Stimulated activated naive CD8-positive, alpha-beta T cell treated with anti-CD3 and anti-CD28 coated beads, Interleukin-15, Interleukin-2, amounts not matched to agents 100 U/mL and 50 U/mL, for 24 hours (primary cell): Measurements from ENCODE around the gene DNAJC21.
"Not testable (repeated sequence)": the region's sequence is repeated elsewhere in the genome, so short reads cannot be mapped to it uniquely, and the experiment has no call there.

Source experiments
- ATAC-seq: fragments of 150-1000 bp; cut with Tn5 transposase; one replicate; pipeline ENCODE4 v1.10.0; 2021
- DNase-seq: peaks from one replicate; pipeline ENCODE4 v3.0.0; 2021

Gene DNAJC21

GRCh38 chr5:34929134-34929719, at the start of gene DNAJC21:
DNAJC21 (plus strand) TSS chr5:34929559; CDS start chr5:34929820, 261 bp downstream.
- DNase-seq (peak; percentile 99), ATAC-seq (peak; percentile 95)

DNA sequence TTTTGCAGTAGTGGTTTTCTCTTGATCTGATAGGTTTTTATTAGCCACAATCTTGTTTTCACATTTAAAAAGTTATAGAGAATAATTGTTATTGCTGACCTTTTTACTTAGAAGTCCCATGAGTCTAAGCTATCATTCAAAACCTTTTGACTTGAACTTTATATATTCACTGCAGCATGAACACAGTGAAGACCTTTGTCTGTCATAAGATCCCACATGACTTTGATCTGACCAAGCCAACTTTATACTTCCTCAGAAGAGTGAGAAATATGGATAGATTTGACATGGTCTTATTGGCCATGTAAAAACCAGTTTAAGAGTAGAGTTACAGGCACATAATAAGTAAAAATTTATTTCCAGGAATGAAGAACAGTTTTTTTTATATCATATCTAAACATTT, 48.1 kb upstream of the DNAJC21 start:
- ATAC-seq (no peak), DNase-seq (no peak)

DNA sequence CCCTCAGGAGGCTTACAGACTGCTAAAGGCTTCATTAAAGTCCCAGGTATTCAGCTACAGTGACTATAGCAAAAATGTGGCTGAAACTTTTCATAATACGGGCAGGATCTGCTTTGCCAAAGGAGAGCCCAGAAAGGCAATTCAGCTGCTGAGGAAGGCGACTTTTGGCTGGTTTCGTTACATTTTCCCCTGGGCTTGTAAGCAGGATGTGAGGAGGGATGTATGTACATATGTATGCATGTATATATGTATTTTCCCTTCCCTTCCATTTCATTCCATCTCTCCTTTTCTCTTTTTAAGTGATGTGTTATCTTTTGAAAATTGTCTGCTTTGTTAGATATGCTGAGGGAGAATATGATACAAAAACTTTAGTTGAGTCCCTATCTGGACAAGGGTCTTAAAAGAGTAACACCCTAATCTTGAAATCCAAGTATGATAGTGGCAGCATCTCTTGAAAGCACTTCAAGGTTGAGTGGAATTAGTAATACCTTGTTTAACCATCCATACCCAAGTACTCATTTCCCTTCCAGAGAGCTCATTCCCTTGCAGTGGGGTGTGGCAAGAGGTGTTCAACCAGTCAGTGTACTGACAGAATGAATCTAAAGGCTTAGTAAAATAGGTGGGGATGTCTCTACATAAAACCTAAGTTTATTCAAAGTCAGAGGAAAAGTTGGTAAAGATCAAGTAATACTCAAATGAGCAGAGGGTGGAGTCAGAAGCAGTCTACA, 42.8 kb upstream of the DNAJC21 start:
- DNase-seq (no peak), ATAC-seq (no peak)

GRCh38 chr5:34889394-34889793, 40.0 kb upstream of the DNAJC21 start:
- ATAC-seq, result no peak

DNA sequence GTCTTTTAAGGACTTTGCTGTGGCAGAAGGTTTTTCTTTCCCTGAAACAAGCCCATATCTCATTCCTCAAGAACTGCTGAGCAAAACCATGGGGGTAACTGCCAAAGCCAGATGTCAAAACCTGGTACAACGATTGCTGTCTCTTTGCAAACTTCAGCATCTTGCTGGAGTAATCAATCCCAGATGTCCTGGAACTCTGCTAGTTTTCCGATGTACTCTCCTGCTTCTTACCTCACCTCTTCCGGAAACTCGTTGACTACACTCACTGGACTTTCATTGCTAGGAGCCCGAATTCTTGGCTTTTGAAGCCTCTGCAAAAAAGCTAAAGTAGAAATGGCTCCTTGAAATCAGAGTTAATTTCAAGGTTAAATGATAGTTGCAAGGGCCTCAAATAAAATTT, 37.4 kb upstream of the DNAJC21 start:
- ATAC-seq (no peak), DNase-seq (no peak)

More at GRCh38 chr5:34889394-34889793, 40.0 kb upstream of the DNAJC21 start:
- no peak for DNase-seq

- ATAC-seq (no peak), DNase-seq (no peak)
Observed at GRCh38 chr5:34892414-34892813, 36.9 kb upstream of the DNAJC21 start.

DNA sequence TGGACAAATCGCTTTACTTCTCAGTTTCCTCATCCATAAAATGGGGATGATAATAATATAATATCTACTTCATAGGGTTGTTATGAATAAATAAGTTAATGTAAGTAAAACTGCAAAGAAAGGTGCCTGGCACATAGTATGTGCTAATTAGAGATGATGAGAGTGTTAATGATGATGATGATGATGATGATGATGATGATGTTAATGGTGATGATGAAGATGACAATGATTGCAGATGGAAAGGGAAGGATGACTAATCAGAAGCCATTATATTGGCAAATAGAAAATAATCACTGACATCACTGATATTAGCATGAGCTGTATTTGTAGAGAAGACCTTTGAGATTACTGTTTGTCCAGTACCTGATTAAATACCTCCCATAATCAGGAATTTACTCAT, 34.6 kb upstream of the DNAJC21 start:
- ATAC-seq (no peak), DNase-seq (no peak)

- DNase-seq (no peak), ATAC-seq (no peak)
Observed at GRCh38 chr5:34895641-34896419, 33.5 kb upstream of the DNAJC21 start.

DNA sequence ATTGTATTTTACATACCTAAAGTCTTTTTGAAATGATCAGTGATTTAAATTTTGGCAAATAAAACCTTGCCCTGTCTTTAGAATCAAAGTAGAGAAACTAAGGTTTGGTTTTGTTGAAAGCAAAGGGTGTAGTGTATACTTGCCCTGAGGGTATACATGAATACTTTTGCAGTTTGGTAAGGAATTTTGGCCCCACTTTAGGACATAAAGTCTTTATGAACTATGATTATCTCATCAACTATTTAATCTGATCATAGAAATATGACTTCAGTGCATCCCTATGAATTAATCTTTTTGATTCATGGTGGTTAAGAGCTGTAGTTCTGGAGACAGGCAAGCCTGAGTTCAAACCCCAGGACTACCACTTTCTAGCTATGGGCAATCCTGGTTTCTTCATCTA, 31.7 kb upstream of the DNAJC21 start:
- DNase-seq (no peak), ATAC-seq (no peak)

DNA sequence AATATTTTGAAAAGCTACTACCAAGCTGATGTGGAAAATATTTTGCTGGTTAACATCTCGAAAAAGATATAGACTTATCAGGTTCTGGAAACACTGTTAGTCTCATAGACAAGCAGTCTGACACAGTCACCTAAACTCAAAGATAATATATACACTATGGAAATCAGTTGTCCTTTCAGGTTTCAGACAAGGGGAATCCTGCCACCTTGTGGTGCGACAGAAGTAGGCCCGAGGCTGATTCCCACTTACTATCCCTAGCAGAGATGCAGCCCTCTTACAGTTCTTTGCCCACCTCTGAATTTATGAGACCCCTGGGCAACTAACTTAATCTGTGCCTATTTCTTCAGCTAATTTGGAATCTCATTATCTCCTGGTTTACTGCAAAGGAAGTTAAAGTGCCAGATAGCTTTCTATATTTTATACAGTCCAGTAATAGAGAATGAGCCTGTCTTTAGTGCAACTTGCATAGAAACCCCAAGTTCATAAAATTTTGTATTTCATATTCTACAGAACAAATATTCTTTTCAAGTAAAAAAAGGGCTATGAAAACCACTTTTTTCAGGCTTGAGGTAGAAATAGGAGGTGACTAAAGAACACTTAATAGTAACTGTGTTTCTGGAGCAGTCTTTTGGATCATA, 31.0 kb upstream of the DNAJC21 start:
- DNase-seq (peak; percentile 62), ATAC-seq (peak; percentile 57)

- ATAC-seq (no peak), DNase-seq (no peak)
Observed at GRCh38 chr5:34899066-34899465, 30.3 kb upstream of the DNAJC21 start.

GRCh38 chr5:34900652-34901051, 28.7 kb upstream of the DNAJC21 start:
- DNase-seq (no peak), ATAC-seq (no peak)

- ATAC-seq (no peak), DNase-seq (no peak)
Observed at GRCh38 chr5:34903260-34903659, 26.1 kb upstream of the DNAJC21 start.

GRCh38 chr5:34905564-34905963, 23.8 kb upstream of the DNAJC21 start:
- DNase-seq, result no peak
- no peak for ATAC-seq

GRCh38 chr5:34913072-34913471, 16.3 kb upstream of the DNAJC21 start:
- DNase-seq (no peak), ATAC-seq (no peak)

DNA sequence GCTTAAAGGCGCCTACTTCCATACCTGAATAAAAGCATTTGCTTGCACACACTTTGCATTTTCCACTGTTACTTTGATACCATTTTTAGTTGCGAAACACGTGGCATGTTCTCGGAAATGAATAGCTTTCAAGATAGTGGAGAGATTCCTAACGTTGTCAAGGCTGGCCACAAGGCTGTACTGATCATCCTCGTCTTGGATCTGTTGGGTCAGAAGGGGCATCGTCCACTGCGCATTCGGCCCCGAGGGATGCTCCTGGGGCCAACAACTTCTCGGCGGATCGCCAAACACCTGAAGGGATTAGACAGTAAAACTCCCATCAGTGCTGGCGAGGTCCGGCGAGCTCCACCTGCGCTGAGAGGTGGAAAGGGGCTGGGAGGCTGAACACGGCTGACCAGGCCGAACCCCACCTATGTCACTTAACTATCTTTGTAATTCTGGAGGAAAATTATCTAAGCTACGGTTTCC, 14.7 kb upstream of the DNAJC21 start:
- peak; percentile 22 for DNase-seq
- no peak for ATAC-seq

- DNase-seq (peak; percentile 93), ATAC-seq (peak; percentile 99)
Observed at GRCh38 chr5:34915139-34915855, 14.1 kb upstream of the DNAJC21 start, which contains the start of the genes BRIX1 and RAD1. BRIX1 (plus strand) TSS chr5:34915711; CDS start chr5:34915739, 28 bp downstream. RAD1 (minus strand) TSS chr5:34915504; CDS start chr5:34914892, 612 bp downstream.

GRCh38 chr5:34915856-34916192, 13.5 kb upstream of the DNAJC21 start:
- peak; percentile 34 for DNase-seq
- no peak for ATAC-seq

DNA sequence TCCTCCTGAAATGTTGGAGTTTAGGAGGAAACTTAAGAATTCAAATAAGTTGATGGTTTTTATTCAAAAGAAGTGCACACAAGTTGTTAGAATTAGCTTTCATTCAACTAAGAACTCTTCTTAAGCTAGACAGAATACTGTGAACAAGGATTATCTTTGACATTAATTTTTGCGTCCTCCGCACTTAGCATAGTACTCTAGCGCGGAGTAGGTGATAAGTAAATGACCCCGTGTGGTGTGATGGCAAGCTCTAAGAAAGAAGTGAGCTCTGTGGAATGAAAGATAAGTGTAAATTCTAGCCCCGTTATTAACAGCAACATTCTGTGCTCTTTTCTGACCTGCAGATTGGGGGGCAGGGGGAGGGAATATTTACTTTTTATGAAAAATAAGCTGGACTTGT, 12.8 kb upstream of the DNAJC21 start:
- ATAC-seq (no peak), DNase-seq (no peak)

DNA sequence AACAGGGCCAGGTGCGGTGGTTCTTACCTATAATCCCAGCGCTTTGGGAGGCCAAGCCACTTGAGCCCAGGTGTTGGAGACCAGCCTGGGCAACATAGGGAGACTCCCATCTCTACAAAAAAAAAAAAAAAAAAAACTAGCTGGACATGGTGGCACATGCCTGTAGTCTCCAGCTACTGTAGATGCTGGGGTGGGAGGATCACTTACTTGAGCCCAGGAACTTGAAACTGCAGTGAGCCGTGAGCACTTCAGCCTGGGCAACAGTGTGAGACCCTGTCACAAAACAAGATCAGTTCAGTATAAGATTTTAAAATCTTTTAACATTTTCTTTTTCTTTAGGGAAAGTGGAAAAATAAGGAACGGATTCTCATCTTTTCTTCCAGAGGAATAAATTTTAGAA, 11.3 kb upstream of the DNAJC21 start:
- ATAC-seq (no peak), DNase-seq (no peak)

DNA sequence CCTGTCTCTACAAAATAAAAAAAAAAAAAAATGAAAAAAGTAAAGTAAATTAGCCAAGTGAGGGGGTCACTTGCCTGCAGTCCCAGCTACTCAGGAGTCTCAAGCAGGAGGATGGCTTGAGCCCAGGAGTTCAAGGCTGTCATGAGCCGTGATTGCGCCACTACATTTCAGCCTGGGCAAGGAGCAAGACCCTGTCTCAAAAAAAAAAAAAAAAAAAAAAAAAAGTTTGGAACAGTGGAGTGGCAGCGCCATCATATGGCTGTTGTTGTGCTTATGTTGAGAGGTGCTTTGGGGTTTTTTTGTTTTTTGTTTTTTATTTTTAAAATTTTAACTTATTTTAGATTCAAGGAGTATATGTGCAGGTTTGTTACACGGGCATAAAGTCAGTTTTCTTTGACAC, 10.3 kb upstream of the DNAJC21 start:
- DNase-seq, result no peak
- no peak for ATAC-seq

GRCh38 chr5:34923256-34923655, 6.1 kb upstream of the DNAJC21 start:
- peak; percentile 16 for ATAC-seq

More at GRCh38 chr5:34923256-34923655, 6.1 kb upstream of the DNAJC21 start:
- DNase-seq, result not testable (repeated sequence)
